Lower lobe of right lung (tissue), 2 donors: ENCODE measurements around the gene MOCS3. TPM values are rescaled to one million over a fixed set of nuclear protein-coding genes. Genes with fewer than 3 reads are reported as not detected.

Experiments
- ATAC-seq, 2 donors: fragments of 200-7000 bp; cut with Tn5 transposase; one replicate each; pipeline ENCODE4 v1.9.1; 2020 to 2022; ENCODE audit warnings: mild to moderate bottlenecking in 2 of 2, moderate library complexity in 2 of 2
- DNase-seq: peaks from one replicate; pipeline ENCODE4 v3.0.0-alpha.2; 2020
- H3K27ac ChIP-seq: fragments of 200-600 bp; one replicate; pipeline ENCODE4 v1.8.0; 2022
- H3K27me3 ChIP-seq: fragments of 200-600 bp; one replicate; pipeline ENCODE4 v1.8.0; 2022; ENCODE audit warnings: low read depth
- H3K36me3 ChIP-seq: fragments of 200-600 bp; one replicate; pipeline ENCODE4 v1.8.0; 2022; ENCODE audit warnings: mild to moderate bottlenecking
- H3K4me1 ChIP-seq: fragments of 200-600 bp; one replicate; pipeline ENCODE4 v1.8.0; 2022
- H3K4me3 ChIP-seq: fragments of 200-600 bp; one replicate; pipeline ENCODE4 v1.8.0; 2022; ENCODE audit warnings: mild to moderate bottlenecking
- H3K9me3 ChIP-seq: fragments of 200-600 bp; one replicate; pipeline ENCODE4 v1.8.0; 2022
- intact Hi-C: fragments of 100-400 bp; cut with DNase I; formaldehyde crosslinking; loops from one replicate; pipeline ENCODE4 v1.11.0; 2022
- total RNA-seq: library from RNA; stranded (reverse); fragmentation: NEBNext Ultra II Directional; extraction: Animal tissue kit (Norgen Biotek cat#: 25700); gene quantifications from one replicate; pipeline ENCODE4 v1.2.1, GENCODE V29; 2021
- TF ChIP-seq, protein P1 (sequence below): fragments of 200-600 bp; IDR thresholded peaks from one replicate; pipeline ENCODE4 v1.8.0; 2022; ENCODE audit warnings: antibody characterized with exemption, mild to moderate bottlenecking
- donor health status: DM: no; HTN: yes; CAD: no; lungs with severe emphysema.

MOCS3 gene
- total RNA-seq, 1 donor from 2014 or later: 4.7 TPM

DNA sequence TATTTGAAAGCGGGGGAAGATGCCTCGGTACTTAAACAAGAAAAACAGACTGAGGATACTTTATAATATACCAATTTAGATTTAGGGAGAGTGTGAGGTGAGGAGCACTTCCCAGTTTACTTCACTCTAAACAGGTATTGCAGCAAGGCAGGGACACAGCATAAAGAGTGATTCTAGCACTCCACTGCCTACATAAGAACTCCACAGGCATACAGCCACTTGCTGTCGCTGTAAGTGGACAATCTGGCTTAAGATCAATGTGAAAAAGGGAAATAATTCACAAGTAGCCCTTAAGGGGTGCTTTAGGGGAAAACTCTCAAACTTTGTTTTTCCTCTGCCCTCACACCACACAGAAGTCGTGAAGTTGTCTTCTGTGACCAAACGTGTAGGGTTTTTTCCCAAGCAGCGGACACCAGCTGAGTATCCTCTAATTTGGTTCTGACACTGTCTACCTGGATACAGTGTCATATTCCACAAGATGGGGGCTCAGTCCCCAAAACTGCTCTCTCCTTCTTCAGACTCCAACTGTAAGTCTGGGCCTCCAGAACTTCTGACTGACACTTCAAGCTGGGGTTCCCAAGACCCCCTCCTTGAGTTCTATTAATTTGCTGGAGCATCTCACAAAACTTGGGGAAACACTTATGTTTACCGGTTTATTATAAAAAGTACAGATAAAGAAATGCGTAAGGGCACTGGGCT lies 36.7 kb upstream of the MOCS3 start:
- H3K4me1 ChIP-seq: peaks cover 87% of the 10 kb centered on the region
- peak; percentile 87 to 88 for ATAC-seq
- no peak overlapping the region for H3K27ac ChIP-seq
- H3K9me3 ChIP-seq: no peaks in the 10 kb centered on the region
- H3K4me3 ChIP-seq: no peak overlapping the region
- peaks cover 3% of the 10 kb centered on the region for H3K36me3 ChIP-seq
- no peaks in the 10 kb centered on the region for H3K27me3 ChIP-seq
- TF ChIP-seq, protein P1, sequence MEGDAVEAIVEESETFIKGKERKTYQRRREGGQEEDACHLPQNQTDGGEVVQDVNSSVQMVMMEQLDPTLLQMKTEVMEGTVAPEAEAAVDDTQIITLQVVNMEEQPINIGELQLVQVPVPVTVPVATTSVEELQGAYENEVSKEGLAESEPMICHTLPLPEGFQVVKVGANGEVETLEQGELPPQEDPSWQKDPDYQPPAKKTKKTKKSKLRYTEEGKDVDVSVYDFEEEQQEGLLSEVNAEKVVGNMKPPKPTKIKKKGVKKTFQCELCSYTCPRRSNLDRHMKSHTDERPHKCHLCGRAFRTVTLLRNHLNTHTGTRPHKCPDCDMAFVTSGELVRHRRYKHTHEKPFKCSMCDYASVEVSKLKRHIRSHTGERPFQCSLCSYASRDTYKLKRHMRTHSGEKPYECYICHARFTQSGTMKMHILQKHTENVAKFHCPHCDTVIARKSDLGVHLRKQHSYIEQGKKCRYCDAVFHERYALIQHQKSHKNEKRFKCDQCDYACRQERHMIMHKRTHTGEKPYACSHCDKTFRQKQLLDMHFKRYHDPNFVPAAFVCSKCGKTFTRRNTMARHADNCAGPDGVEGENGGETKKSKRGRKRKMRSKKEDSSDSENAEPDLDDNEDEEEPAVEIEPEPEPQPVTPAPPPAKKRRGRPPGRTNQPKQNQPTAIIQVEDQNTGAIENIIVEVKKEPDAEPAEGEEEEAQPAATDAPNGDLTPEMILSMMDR: no peak
- DNase-seq: no peak
- intact Hi-C loops: no loop called here

DNA sequence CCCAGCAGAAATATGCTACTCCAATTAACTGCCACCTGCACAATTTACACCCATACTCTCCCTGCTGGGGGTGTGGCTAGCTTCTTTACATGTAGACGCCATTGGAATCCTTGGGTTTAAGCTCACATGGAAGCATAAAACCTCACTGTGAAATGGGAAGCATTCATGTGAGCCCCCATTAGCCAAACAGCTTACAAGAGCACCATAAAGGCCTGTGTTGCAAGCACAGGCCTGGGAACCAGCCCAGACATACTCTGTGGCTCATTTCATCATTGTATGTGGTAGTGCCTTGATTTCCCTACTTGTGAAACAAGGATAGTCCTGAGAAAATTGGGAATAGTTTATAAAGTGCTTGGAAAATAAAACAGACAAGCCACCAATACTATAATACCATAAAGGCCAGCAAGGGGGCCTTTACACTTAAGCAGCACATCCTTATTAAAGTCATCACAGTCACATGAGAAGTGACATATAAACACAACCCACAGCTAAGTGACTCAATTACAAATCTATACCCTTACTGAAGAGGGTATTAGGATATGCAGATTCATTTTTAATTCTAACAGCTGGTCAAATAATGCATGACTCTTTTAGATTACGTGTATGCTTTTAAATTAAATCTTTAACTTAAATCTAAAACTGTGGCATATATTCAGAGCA lies 34.2 kb upstream of the MOCS3 start:
- no peaks in the 10 kb centered on the region for H3K27me3 ChIP-seq
- no peak overlapping the region for H3K4me3 ChIP-seq
- peaks cover 89% of the 10 kb centered on the region for H3K4me1 ChIP-seq
- no peaks in the 10 kb centered on the region for H3K9me3 ChIP-seq
- DNase-seq (no peak), ATAC-seq (no peak)
- H3K27ac ChIP-seq: no peak overlapping the region
- TF ChIP-seq, protein P1: no peak
- intact Hi-C loops: no loop called here
- peaks cover 17% of the 10 kb centered on the region for H3K36me3 ChIP-seq

GRCh38 chr20:50926530-50926929 lies 32.1 kb upstream of the MOCS3 start:
- peaks cover 16% of the 10 kb centered on the region for H3K36me3 ChIP-seq
- H3K4me3 ChIP-seq: no peak overlapping the region
- H3K27ac ChIP-seq: no peak overlapping the region
- DNase-seq (no peak), ATAC-seq (no peak)
- H3K27me3 ChIP-seq: no peaks in the 10 kb centered on the region
- intact Hi-C loops: no loop called here
- TF ChIP-seq, protein P1: no peak
- H3K4me1 ChIP-seq: peaks cover 71% of the 10 kb centered on the region
- no peaks in the 10 kb centered on the region for H3K9me3 ChIP-seq

DNA sequence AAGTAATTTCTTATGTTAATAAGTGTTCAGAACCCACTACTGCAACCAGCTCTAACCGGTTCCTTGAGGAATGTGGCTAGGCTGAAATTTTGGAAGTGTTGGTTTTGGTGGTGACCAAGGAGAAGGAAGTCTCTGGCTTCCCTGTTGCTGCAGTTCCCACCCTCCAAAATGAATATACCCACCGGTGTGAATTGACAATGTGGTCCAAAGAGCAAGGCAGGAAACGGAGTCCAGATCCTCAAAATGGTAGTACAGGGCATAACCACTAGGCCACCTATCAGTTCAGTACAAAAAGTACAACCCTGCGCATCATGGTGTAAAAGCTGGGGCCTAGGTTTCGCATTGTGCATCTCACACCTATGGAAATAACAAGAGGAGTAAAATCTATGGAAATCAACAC lies 30.1 kb upstream of the MOCS3 start:
- peaks cover 16% of the 10 kb centered on the region for H3K36me3 ChIP-seq
- DNase-seq (no peak), ATAC-seq (no peak)
- H3K4me1 ChIP-seq: peaks cover 62% of the 10 kb centered on the region
- H3K4me3 ChIP-seq: peak overlapping the region; percentile 2
- H3K27me3 ChIP-seq: no peaks in the 10 kb centered on the region
- no peaks in the 10 kb centered on the region for H3K9me3 ChIP-seq
- no peak overlapping the region for H3K27ac ChIP-seq
- TF ChIP-seq, protein P1: no peak
- intact Hi-C loops: no loop called here

DNA sequence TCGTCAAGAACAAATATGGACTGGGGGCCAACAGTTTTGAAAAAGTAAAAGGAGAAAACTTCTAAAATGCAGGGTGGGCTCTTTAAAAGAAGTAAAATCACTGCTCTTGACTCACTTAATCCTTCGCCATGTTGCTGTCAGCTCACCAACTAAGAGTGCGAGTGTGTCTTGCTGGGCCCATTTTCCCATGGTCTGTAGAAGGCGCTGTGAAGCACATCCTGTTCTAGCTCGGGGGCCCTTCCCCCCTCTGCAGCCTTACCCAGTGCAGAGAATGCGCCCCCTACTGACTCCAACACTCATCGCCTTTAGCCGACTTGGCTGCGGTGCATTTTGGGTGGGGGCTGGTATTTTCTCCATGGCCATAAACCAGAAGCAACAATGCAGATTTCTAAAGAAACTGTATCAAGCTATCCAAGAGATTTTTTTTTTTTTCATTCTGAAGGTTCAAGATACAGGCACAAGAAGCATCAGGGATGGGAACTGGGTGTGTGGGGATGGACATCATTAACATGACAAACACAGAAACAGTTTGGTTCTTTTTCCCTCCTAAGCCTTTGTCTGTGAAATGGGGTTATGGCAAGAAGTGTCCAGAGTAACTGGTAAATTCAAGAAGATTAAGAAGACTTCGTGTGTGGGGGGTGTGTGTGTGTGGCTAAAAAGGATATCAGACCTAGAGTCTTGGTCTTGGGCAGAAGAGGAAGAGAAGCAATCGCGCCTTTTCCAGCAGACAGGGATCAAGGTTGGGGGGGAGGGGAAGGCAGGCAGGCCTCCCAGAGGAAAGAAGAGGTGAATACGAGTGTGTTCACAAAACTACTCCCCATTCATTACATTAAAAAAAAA lies 29.1 kb upstream of the MOCS3 start:
- peak overlapping the region; percentile 75 for H3K4me3 ChIP-seq
- DNase-seq (peak; percentile 93), ATAC-seq (peak; percentile 79 to 87)
- no peaks in the 10 kb centered on the region for H3K27me3 ChIP-seq
- peak overlapping the region; percentile 77 for H3K27ac ChIP-seq
- H3K36me3 ChIP-seq: peaks cover 26% of the 10 kb centered on the region
- peaks cover 53% of the 10 kb centered on the region for H3K4me1 ChIP-seq
- TF ChIP-seq, protein P1: peak; percentile 84
- intact Hi-C loops: no loop called here
- no peaks in the 10 kb centered on the region for H3K9me3 ChIP-seq
